ENCODE measurements around the gene C1orf35. TPM values are rescaled to one million over a fixed set of nuclear protein-coding genes. Genes with fewer than 3 reads are reported as not detected.

The C1orf35 gene
- polyA plus RNA-seq, 3 donors: 13.4 to 23.6 (median 23.2) TPM

- peak in 1 of 11 donors; percentile 14 for DNase-seq (ENCODE audit: extremely low read depth in 1 of 11, low read depth in 9 of 11, low spot score in 4 of 11)
These were observed 933 bp downstream of the C1orf35 start for GRCh38 chr1:228101994-228102790.

GRCh38 chr1:228101614-228101993, 1.5 kb downstream of the C1orf35 start:
- no peak for DNase-seq (ENCODE audit: extremely low read depth in 1 of 11, low read depth in 9 of 11, low spot score in 4 of 11)

GRCh38 chr1:228100822-228101613, 2.1 kb downstream of the C1orf35 start:
- DNase-seq (ENCODE audit: extremely low read depth in 1 of 11, low read depth in 9 of 11, low spot score in 4 of 11): no peak

- no peak for DNase-seq (ENCODE audit: extremely low read depth in 1 of 11, low read depth in 9 of 11, low spot score in 4 of 11)
These were observed 3.8 kb downstream of the C1orf35 start for GRCh38 chr1:228099331-228099732.

- no peak for DNase-seq (ENCODE audit: extremely low read depth in 1 of 11, low read depth in 9 of 11, low spot score in 4 of 11)
These were observed 4.7 kb downstream of the C1orf35 start for GRCh38 chr1:228098323-228098931.

- no peak for DNase-seq (ENCODE audit: extremely low read depth in 1 of 11, low read depth in 9 of 11, low spot score in 4 of 11)
These were observed 5.6 kb downstream of the C1orf35 start for GRCh38 chr1:228097333-228098081.

- DNase-seq (ENCODE audit: extremely low read depth in 1 of 11, low read depth in 9 of 11, low spot score in 4 of 11): no peak
These were observed 6.5 kb downstream of the C1orf35 start for GRCh38 chr1:228096416-228097332.

GRCh38 chr1:228095938-228096337, 7.2 kb downstream of the C1orf35 start:
- no peak for DNase-seq (ENCODE audit: extremely low read depth in 1 of 11, low read depth in 9 of 11, low spot score in 4 of 11)

GRCh38 chr1:228095161-228095560, 8.0 kb downstream of the C1orf35 start:
- DNase-seq (ENCODE audit: extremely low read depth in 1 of 11, low read depth in 9 of 11, low spot score in 4 of 11): no peak

- DNase-seq (ENCODE audit: extremely low read depth in 1 of 11, low read depth in 9 of 11, low spot score in 4 of 11): no peak
These were observed 8.6 kb downstream of the C1orf35 start for GRCh38 chr1:228094432-228095016.

GRCh38 chr1:228093050-228093906, 9.8 kb downstream of the C1orf35 start:
- DNase-seq (ENCODE audit: extremely low read depth in 1 of 11, low read depth in 9 of 11, low spot score in 4 of 11): no peak

GRCh38 chr1:228092342-228093049, 10.6 kb downstream of the C1orf35 start:
- no peak for DNase-seq (ENCODE audit: extremely low read depth in 1 of 11, low read depth in 9 of 11, low spot score in 4 of 11)

- DNase-seq (ENCODE audit: extremely low read depth in 1 of 11, low read depth in 9 of 11, low spot score in 4 of 11): no peak
These were observed 12.0 kb downstream of the C1orf35 start for GRCh38 chr1:228091084-228091483.

- DNase-seq (ENCODE audit: extremely low read depth in 1 of 11, low read depth in 9 of 11, low spot score in 4 of 11): no peak
These were observed 12.5 kb downstream of the C1orf35 start for GRCh38 chr1:228090613-228091081.

- DNase-seq (ENCODE audit: extremely low read depth in 1 of 11, low read depth in 9 of 11, low spot score in 4 of 11): no peak
These were observed 13.4 kb downstream of the C1orf35 start for GRCh38 chr1:228089519-228090380.

Data from renal cortex interstitium (tissue), 11 donors.